SK-N-SH (cell line): ENCODE results near the gene ARL5A. TPM values are rescaled to one million over a fixed set of nuclear protein-coding genes. Genes with fewer than 3 reads are reported as not detected.

ENCODE experiments used
- CTCF ChIA-PET: fragments of 300-600, 350-600 bp; formaldehyde crosslinking; extraction: SDS; loops from one replicate; lab custom pipeline; 2021; lab: Yijun Ruan, JAX
- POLR2A ChIA-PET: fragments of 350-600 bp; sonication (Branson Sonifier 250); formaldehyde crosslinking; extraction: SDS; loops from one replicate; lab custom pipeline; 2020; ENCODE audit warnings: antibody characterized with exemption, inconsistent platforms; lab: Yijun Ruan, JAX
- DNase-seq: peaks from one replicate; pipeline ENCODE4 v3.0.0; 2012
- H2AFZ ChIP-seq: fragments of 200-600 bp; sonication (generic); 2 replicates; pipeline ENCODE4 v1.8.1; 2016; ENCODE audit warnings: antibody characterized with exemption, mild to moderate bottlenecking, low read depth
- H3F3A ChIP-seq: fragments of 200-600 bp; sonication (generic); replicated peaks from 2 replicates; pipeline ENCODE3; 2016; ENCODE audit warnings: antibody characterized with exemption, mild to moderate bottlenecking; ENCODE audit not compliant: insufficient read depth
- H3K27ac ChIP-seq, 2 experiments: fragments of 200-500 bp in 1 of 2; fragments of 200-600 bp in 1 of 2; sonication (Bioruptor generic) in 1 of 2; sonication (generic), shearing (Covaris generic) in 1 of 2; 2 replicates each; pipeline versions ENCODE4 v1.5.1 to v1.6.1; 2014 to 2016; ENCODE audit warnings: low read depth in 2 of 2, inconsistent platforms in 1 of 2, low read length in 1 of 2, mild to moderate bottlenecking in 1 of 2, mixed read lengths in 1 of 2
- H3K27me3 ChIP-seq: fragments of 200-600 bp; sonication (generic), shearing (Covaris generic); 2 replicates; pipeline ENCODE4 v1.6.1; 2016; ENCODE audit warnings: mixed run types; ENCODE audit not compliant: insufficient read depth
- H3K36me3 ChIP-seq, 2 experiments: fragments of 200-500 bp in 1 of 2; fragments of 200-600 bp in 1 of 2; sonication (Bioruptor generic) in 1 of 2; sonication (generic) in 1 of 2; replicated peaks in 1 of 2; 2 replicates each; pipeline versions ENCODE3 to v1.5.1; 2014 to 2016; ENCODE audit warnings: low read length in 1 of 2, mild to moderate bottlenecking in 1 of 2; ENCODE audit not compliant: insufficient read depth in 2 of 2, control insufficient read depth in 1 of 2
- H3K4me1 ChIP-seq, 2 experiments: fragments of 200-500 bp in 1 of 2; fragments of 200-600 bp in 1 of 2; sonication (Bioruptor generic) in 1 of 2; sonication (generic), shearing (Covaris generic) in 1 of 2; 2 replicates each; pipeline versions ENCODE4 v1.5.1 to v1.6.1; 2014 to 2016; ENCODE audit warnings: low read depth in 1 of 2, low read length in 1 of 2, mixed run types in 1 of 2; ENCODE audit not compliant: insufficient read depth in 2 of 2, control insufficient read depth in 1 of 2
- H3K4me2 ChIP-seq: fragments of 200-600 bp; sonication (generic), shearing (Covaris generic); 2 replicates; pipeline ENCODE4 v1.6.1; 2017; ENCODE audit warnings: mixed run types
- H3K4me3 ChIP-seq, 2 experiments: fragments of 200-500 bp in 1 of 2; fragments of 200-600 bp in 1 of 2; sonication (Bioruptor generic) in 1 of 2; sonication (generic), shearing (Covaris generic) in 1 of 2; 2 replicates each; pipeline versions ENCODE4 v1.5.1 to v1.8.1; 2014 to 2016; ENCODE audit warnings: low read depth in 2 of 2, inconsistent platforms in 1 of 2, low read length in 1 of 2, mild to moderate bottlenecking in 1 of 2, mixed read lengths in 1 of 2, moderate library complexity in 1 of 2
- H3K79me2 ChIP-seq: fragments of 200-600 bp; sonication (generic); 2 replicates; pipeline ENCODE4 v1.8.1; 2017; ENCODE audit warnings: mild to moderate bottlenecking; ENCODE audit not compliant: insufficient read depth
- H3K9ac ChIP-seq: fragments of 200-600 bp; sonication (generic); 2 replicates; pipeline ENCODE4 v1.6.1; 2017; ENCODE audit warnings: mixed run types
- H3K9me2 ChIP-seq: fragments of 200-600 bp; sonication (generic); 2 replicates; pipeline ENCODE4 v1.6.1; 2017; ENCODE audit warnings: mixed run types
- H3K9me3 ChIP-seq: fragments of 200-600 bp; sonication (generic); 2 replicates; pipeline ENCODE4 v1.6.1; 2017; ENCODE audit warnings: mixed run types, mild to moderate bottlenecking, moderate library complexity
- H4K20me1 ChIP-seq: fragments of 200-600 bp; sonication (generic); 2 replicates; pipeline ENCODE4 v1.6.1; 2017; ENCODE audit warnings: mild to moderate bottlenecking, mixed run types; ENCODE audit not compliant: insufficient read depth
- ELF1 ChIP-seq: IDR thresholded peaks from 2 replicates; pipeline ENCODE4 v1.4.0; 2012
- EZH2phosphoT487 ChIP-seq: fragments of 200-600 bp; sonication (generic); IDR thresholded peaks from 2 replicates; pipeline ENCODE4 v1.6.1; 2017; ENCODE audit warnings: low read depth, mixed run types, mild to moderate bottlenecking, antibody characterized with exemption, moderate library complexity, borderline replicate concordance
- FOSL2 ChIP-seq: IDR thresholded peaks from 2 replicates; pipeline ENCODE4 v1.4.0; 2012; ENCODE audit warnings: low read depth, mild to moderate bottlenecking, moderate library complexity, borderline replicate concordance
- IRF3 ChIP-seq: fragments of 150-350 bp; IDR thresholded peaks from 2 replicates; pipeline ENCODE4 v1.6.1; 2016; ENCODE audit warnings: mild to moderate bottlenecking, low read depth, low read length
- MAX ChIP-seq: IDR thresholded peaks from 2 replicates; pipeline ENCODE4 v1.4.0; 2012; ENCODE audit warnings: low read depth
- NFIC ChIP-seq: IDR thresholded peaks from 2 replicates; pipeline ENCODE4 v1.4.0; 2012; ENCODE audit warnings: borderline replicate concordance
- PBX3 ChIP-seq: IDR thresholded peaks from 2 replicates; pipeline ENCODE4; 2012
- RXRA ChIP-seq: IDR thresholded peaks from 2 replicates; pipeline ENCODE4 v1.4.0; 2012; ENCODE audit warnings: low read depth, mild to moderate bottlenecking, borderline replicate concordance
- TCF12 ChIP-seq: IDR thresholded peaks from 2 replicates; pipeline ENCODE4 v1.4.0; 2012
- YY1 ChIP-seq: IDR thresholded peaks from 2 replicates; pipeline ENCODE4 v1.4.0; 2012; ENCODE audit warnings: low read depth, mild to moderate bottlenecking
- ZBTB33 ChIP-seq: IDR thresholded peaks from 2 replicates; pipeline ENCODE4 v1.4.0; 2012; ENCODE audit warnings: low read depth, borderline replicate concordance
- WGBS: methylation state at CpG from one replicate; pipeline ENCODE4 v1.1.6; 2017; ENCODE audit warnings: low lambda C conversion rate; 5-methylcytosine and 5-hydroxymethylcytosine counted together
- polyA plus RNA-seq, 3 experiments: library from polyadenylated mRNA; depleted of rRNA; stranded (reverse); fragments of >200 nt; gene quantifications; 2 replicates each; pipeline ENCODE4 v1.2.3, GENCODE V29; 2012

ARL5A gene
- polyA plus RNA-seq, 1 of the 3 experiments (the other 2 are of a cell fraction): 8.2 TPM

- Histone ChIP-seq H3K27ac (no peak overlapping the region), H4K20me1 (no peaks in the 10 kb centered on the region), H3K79me2 (no peaks in the 10 kb centered on the region), H3K4me3 (no peak overlapping the region), H3K9me3 (no peaks in the 10 kb centered on the region), H3K9ac (no peak overlapping the region), H3K9me2 (no peaks in the 10 kb centered on the region), H2AFZ (no peak overlapping the region), H3K27me3 (no peaks in the 10 kb centered on the region), H3F3A (no peaks in the 10 kb centered on the region), H3K4me1 (no peaks in the 10 kb centered on the region), H3K36me3 (peaks cover 42 to 52% of the 10 kb centered on the region in 2 experiments), H3K4me2 (no peak overlapping the region)
- DNase-seq: no peak
- 94% methylated on average over 3 of the region's 3 CpGs for WGBS
- ChIA-PET CTCF (no interaction called here), POLR2A (no interaction called here)
- no peak for TF ChIP-seq NFIC
- no peak for TF ChIP-seq ZBTB33
- no peak for TF ChIP-seq EZH2phosphoT487
- TF ChIP-seq FOSL2: no peak
- TF ChIP-seq MAX: no peak
- TF ChIP-seq IRF3: no peak
- no peak for TF ChIP-seq TCF12
- TF ChIP-seq RXRA: no peak
- TF ChIP-seq YY1: no peak
Observed at GRCh38 chr2:151799886-151800292, 28.3 kb downstream of the ARL5A start.

GRCh38 chr2:151796774-151797173 lies 31.4 kb downstream of the ARL5A start:
- no peaks in the 10 kb centered on the region for H3K79me2 ChIP-seq
- H3K27ac ChIP-seq: no peak overlapping the region
- ChIA-PET POLR2A (no interaction called here), CTCF (no interaction called here)
- peaks cover 20 to 27% of the 10 kb centered on the region in 2 experiments for H3K36me3 ChIP-seq
- H3K4me2 ChIP-seq: no peak overlapping the region
- no peaks in the 10 kb centered on the region for H3F3A ChIP-seq
- H2AFZ ChIP-seq: no peak overlapping the region
- H3K4me3 ChIP-seq: no peak overlapping the region
- H3K9ac ChIP-seq: no peak overlapping the region
- H3K9me3 ChIP-seq: no peaks in the 10 kb centered on the region
- H4K20me1 ChIP-seq: no peaks in the 10 kb centered on the region
- no peak for DNase-seq
- H3K9me2 ChIP-seq: no peaks in the 10 kb centered on the region
- WGBS: 95% methylated on average over 2 of the region's 2 CpGs
- no peaks in the 10 kb centered on the region for H3K27me3 ChIP-seq
- TF ChIP-seq RXRA (no peak), PBX3 (no peak), ELF1 (no peak), MAX (no peak)
- no peaks in the 10 kb centered on the region for H3K4me1 ChIP-seq
